22Rv1 (cell line): Measurements from ENCODE around the gene TRPC4AP.

Experiments used
- H3K27ac ChIP-seq: fragments of 450-650 bp; 2 replicates; pipeline ENCODE4 v1.5.1; 2017
- ZFX ChIP-seq: fragments of 450-650 bp; IDR thresholded peaks from 2 replicates; pipeline ENCODE4 v1.6.1; 2017; ENCODE audit warnings: antibody characterized with exemption, borderline replicate concordance
- TF ChIP-seq, protein P1 (sequence below): fragments of 450-650 bp; IDR thresholded peaks from 2 replicates; pipeline ENCODE4 v1.5.1; 2017; ENCODE audit warnings: mild to moderate bottlenecking

TRPC4AP gene

DNA sequence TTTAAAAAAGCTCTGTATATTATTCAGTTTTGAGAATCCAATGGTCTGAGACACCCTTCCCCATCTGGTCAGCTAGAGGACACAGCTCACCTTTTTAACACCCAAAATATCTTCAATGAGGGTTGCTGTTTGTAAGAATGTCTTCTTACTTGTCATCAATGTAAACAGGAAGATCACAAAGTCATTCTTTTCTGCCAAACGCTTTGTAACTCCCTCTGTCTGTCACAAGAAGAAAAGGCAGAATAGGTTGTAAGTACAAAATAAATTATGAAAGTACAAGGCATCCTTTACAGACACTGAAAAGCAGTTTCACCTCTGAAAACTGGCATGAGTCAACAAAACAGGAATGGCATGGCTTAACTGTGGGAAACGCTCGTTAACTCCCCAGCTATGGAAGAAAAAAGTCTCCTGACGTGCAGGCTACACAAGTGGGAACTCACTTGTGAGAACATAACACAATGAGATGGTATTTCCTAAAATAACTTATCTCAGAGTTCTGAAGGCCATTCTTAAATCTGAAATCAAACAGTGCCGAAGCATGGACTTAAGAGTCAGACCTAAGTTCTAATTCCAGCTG lies 42.7 kb downstream of the TRPC4AP start:
- TF ChIP-seq ZFX, result no peak
- TF ChIP-seq, protein P1, sequence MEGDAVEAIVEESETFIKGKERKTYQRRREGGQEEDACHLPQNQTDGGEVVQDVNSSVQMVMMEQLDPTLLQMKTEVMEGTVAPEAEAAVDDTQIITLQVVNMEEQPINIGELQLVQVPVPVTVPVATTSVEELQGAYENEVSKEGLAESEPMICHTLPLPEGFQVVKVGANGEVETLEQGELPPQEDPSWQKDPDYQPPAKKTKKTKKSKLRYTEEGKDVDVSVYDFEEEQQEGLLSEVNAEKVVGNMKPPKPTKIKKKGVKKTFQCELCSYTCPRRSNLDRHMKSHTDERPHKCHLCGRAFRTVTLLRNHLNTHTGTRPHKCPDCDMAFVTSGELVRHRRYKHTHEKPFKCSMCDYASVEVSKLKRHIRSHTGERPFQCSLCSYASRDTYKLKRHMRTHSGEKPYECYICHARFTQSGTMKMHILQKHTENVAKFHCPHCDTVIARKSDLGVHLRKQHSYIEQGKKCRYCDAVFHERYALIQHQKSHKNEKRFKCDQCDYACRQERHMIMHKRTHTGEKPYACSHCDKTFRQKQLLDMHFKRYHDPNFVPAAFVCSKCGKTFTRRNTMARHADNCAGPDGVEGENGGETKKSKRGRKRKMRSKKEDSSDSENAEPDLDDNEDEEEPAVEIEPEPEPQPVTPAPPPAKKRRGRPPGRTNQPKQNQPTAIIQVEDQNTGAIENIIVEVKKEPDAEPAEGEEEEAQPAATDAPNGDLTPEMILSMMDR, result no peak
- no peak overlapping the region for H3K27ac ChIP-seq

DNA sequence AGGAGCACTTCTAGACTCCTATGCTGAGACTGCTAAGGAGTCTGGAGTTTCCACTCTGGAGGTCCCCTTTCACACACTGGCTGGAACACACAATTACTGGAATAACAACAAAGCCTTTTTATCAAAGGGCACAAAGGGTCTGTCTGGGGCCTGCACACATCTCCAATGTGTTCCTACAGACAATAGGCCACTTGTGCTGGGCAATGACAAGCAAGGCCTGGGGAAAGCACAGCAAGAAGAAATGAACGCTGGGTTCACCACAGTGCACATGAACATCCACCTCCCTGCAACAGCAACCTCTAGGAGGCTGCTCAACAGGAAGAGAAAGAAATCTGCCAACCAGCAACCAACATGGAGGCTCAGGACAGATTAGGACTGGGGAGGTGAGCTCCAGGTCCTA lies 43.9 kb downstream of the TRPC4AP start:
- TF ChIP-seq, protein P1, result no peak
- TF ChIP-seq ZFX, result no peak

DNA sequence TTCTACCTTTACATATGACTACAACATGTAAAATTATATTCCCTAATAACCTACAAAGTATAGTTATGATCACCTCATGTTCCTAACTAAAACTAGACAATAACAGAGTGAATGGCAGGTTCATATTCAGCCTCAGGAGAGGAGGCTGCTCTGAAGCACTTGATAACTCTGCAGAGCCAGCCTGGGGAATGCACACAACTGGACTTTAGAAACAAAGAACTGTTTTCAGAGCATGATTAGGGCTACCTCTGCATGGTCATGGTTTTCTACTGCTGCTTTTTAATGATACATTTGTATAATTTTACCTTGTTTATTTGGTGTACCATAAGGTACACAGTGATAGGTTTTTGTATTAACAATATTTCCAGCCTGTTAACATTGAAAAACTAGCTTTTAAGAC lies 50.3 kb downstream of the TRPC4AP start:
- no peak overlapping the region for H3K27ac ChIP-seq
- TF ChIP-seq, protein P1, result no peak
- no peak for TF ChIP-seq ZFX

More for the DNA sequence above, 43.9 kb downstream of the TRPC4AP start:
- H3K27ac ChIP-seq, result no peak overlapping the region

DNA sequence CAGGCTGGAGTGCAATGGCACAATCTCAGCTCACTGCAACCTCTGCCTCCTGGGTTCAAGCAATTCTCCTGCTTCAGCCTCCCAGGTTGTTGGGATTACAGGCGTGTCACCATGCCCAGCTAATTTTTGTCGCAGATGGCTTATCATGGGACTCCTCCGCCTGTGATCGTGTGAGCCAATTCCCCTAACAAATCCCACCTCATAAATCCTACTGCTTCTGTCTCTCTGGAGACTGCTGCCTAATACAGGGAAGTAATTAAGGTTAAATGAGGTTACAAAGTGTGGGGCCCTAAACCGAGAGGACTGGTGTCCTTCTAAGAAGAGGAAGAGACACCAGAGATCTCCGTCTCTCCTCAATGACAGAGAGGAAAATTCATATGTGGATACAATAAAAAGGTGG lies 52.0 kb downstream of the TRPC4AP start:
- no peak for TF ChIP-seq ZFX
- TF ChIP-seq, protein P1, result no peak
- H3K27ac ChIP-seq, result no peak overlapping the region

DNA sequence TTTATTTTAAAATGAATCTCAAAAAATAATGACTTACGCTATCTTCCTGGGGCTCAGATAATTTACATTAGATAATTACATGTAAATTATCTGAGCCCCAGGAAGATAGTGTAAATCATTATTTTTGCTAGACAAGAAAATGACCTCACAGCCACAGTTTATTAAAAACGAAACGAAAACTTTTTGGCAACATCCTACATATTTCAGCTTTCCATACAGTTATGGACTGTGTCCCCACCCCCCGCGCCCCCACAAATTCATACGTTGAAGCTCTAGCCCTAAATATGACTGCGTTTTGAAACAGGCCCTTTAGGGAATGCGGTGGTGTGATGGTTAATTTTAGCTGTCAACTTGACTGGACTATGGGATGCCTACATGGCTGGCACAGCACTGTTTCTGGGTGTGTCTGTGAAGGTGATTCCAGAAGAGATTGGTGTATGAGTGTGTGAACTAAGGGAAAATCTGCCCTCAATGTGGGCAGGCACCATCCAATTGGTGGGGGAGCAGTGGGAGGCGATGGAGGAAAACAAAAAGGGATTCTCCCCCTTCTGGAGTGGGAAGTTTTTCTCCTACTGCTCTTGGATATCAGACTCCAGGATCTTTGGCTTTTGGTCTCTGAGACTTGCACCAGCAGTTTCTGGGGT lies 52.6 kb downstream of the TRPC4AP start:
- no peak for TF ChIP-seq ZFX
- TF ChIP-seq, protein P1, result no peak
- no peak overlapping the region for H3K27ac ChIP-seq

DNA sequence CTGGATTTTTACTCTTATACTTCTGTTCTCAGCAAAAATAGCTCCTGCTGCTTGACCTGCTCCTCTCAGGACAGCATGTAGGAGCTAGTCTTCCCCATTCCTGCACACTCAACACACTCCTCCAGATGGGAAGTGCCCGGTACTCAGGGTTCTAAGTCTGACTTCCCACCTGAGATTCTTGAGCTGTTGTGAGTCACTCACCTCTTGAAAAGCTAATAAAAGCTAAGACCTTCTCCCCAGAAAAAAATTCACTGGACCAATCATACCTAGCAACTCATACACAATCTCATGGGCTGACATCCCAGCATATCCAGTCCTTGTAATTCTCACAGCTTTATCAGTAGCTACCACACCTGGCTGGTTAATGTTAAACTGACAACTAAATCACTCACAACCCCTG lies 53.5 kb downstream of the TRPC4AP start:
- no peak for TF ChIP-seq ZFX
- TF ChIP-seq, protein P1, result no peak

DNA sequence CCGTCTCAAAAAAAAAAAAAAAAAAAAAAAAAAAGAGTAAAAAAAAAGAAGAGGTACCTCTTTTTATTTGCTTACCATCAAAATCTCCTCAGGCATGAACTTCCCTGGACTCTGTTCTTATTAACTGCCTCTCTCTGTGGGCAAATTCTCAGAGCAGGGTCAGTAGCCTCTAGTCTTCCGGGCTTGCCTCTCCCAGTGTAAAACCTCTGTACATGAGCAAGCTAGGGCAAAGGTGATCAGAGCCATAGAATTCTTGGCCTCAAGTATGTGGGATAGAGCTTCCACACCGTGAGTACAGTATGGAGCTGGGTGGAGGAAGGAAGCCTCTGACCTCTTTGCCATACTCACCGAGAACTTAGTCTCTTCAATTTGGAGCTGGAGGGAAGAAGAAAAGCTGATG lies 58.5 kb downstream of the TRPC4AP start:
- H3K27ac ChIP-seq, result no peak overlapping the region
- TF ChIP-seq, protein P1, result no peak
- no peak for TF ChIP-seq ZFX

More for the DNA sequence above, 53.5 kb downstream of the TRPC4AP start:
- H3K27ac ChIP-seq, result no peak overlapping the region
